Measurements from ENCODE around the gene ARIH2.

The ARIH2 gene

DNA sequence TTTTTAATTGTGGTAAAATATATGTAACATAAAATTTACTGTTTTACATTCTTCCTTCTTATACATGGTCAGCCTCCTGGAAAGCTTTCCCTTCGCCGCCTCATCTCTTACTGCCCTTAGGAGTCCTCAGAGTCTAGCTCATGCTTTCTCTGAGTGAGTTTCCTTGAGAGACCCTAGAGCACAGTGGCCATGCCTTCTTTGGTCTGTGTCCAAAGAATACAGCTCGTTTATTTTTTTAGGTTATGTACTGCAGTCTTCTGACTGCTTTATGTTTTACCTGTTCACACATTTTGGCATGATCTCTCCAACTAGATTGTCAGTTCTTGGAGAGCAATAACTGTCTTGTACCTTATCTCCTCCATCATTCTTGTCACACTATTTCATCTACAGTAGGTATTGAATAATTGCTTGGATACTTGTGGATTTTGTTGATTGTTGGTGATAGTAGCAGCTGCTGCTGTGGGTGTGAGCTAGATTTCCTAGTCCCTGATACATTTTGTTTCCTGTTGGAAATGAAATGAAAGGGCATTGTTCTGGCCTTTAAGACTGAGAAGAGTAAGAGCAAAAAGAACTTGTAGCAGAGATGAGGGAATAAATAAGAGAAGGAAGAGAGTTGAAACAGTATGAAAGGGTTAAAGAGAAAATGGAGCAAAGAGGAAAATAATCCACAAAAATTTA is 10.9 kb downstream of the ARIH2 start:
- no peak for DNase-seq (ENCODE audit: low spot score)

DNA sequence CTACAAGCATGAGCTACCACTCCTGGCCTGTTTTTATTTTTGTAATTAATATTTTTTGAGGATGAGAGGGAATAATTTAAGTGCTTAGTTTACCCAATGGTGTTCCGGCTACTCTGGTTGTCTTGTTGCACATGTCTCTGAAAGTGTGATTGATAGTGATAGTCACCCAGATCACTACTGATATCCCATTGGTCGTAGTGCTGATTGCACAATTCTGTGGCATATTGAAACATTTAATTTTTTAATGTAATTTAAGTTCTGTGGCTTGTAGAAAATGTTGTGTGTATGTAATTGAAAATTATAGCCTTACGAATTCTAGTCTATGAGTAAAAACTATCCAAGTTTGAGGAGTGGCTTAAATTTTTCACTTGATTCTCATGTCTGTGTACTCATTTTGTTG is 11.9 kb downstream of the ARIH2 start:
- DNase-seq (ENCODE audit: low spot score), result no peak

DNA sequence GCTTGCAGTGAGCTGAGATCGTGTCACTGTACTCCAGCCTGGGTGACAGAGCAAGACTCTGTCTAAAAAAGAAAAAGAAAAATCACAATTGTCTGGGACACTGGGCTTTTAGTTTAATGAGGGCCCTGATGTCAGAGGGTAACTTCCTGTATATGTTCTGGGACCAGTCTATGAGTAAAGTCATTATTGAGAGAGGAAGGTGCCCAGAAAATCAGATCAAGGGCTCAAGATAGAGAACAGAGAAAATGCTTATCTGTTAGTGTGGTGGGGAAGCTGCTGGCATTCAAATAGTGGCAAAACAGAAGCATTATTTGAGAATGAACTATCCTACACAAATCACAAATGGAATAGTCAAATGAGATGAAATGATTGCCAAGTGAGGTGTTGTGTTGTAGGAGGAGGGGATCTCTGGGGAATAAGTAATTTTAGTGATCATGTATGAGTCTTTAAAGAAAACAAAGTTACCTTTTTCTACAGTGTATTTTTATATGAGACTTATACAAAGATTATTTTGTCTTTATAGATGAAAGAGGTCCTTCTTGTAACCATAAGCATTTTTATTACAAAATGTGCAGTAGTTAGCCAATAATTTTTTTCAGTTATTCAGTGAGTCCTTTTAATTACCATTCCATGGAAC is 13.4 kb downstream of the ARIH2 start:
- no peak for DNase-seq (ENCODE audit: low spot score)

DNA sequence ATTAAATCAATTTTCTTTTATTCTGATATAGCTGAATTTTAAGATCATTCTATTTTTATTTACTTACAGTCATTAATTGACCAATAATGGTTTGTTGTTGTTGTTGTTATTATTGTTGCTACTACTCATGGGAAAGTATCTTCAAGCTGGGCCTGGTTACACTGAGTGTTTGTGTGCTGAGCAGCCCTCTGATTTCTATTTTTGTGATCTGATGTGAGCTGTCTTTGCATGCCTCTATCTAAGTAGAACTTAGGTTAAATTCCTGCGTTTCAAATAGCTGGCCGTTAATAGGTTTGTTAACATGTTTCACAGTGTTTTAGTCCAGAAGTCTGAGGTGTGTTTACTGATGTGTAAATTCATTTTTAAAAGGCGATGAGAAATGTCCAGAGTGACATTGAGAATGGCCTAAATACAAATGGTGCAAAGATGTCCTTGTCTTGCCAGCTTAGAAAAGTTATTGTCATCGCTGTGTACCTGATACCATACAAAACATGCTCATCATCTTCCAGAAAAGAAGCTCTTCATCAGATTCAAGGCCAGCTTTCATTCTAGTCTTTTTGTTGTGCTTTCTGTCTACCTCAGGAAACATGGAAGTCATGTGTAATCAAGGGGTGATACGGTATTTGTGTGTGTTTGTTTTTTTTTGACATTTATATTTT is 15.8 kb downstream of the ARIH2 start:
- no peak for DNase-seq (ENCODE audit: low spot score)

DNA sequence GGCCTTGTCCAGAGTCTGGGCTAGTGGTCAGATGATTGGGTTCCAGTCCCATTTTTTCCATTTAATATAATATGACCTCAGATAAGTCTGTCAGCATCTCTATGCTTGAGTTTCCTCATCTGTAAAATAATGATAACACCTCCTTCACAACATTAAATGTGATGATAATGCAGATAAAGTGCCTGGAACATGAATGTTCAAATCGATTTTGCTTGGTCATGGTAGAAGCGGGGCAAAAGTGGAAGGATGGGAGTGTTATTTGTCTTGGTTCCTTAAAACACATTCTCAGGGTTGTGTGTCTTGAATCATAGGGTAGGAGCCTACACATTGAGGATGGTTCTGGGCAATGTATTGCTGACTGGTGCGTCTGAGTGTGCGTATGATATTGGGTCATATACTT is 16.9 kb downstream of the ARIH2 start:
- no peak for DNase-seq (ENCODE audit: low spot score)

DNA sequence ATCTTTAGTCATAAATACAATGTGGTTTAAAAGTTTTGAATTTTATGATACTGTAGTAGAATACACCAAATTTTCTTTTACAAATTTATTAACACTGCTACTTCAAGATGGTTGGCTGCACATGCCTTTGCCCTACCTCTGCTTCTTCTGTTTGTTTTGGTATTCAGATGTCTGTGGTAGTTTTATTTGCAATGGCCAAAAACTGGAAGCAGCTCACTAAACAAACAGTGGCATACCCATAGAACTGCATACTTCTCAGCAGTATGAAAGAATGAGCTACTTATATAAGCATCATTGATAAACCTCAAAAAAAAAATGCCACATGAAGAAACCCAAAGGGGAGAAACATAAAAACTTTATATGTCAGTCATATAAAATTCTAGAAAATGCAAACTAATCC is 19.5 kb downstream of the ARIH2 start:
- no peak for DNase-seq (ENCODE audit: low spot score)

DNA sequence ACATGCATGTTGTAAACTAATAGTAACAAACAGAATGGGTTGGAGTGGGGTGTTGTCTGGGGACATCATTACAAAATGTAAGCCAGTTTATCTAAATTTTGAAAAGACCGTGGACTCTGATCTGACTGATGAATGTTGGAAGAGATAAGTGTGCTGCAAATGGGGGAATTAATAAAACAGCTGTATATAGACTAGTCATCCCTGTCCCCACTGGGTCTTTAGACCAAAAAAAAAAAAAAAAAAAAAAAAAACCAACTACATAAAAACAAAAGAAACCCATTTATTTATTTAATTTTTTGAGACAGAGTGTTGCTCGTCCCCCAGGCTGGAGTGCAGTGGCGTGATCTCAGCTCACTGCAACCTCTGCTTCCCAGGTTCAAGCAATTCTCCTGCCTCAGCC is 20.0 kb downstream of the ARIH2 start:
- DNase-seq (ENCODE audit: low spot score), result no peak

DNA sequence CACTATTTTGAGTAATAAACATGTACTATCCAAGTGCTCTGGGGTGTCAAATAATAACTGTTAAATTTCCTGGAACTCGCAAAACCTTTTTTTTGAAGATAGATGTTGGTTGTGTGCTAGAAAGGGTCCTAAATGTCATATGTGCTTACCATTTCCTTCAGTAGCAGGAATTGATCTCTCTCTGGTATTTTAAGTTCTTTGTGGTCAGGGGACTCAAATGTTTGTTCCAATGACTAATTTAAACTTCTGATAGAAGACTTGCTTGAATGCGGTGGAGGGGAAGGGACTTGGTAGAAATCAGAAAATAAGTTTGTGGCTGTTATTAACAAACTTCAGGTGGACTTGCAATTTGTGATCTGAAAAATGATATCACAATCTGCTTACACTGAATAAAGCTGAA is 26.8 kb downstream of the ARIH2 start:
- no peak for DNase-seq (ENCODE audit: low spot score)

DNA sequence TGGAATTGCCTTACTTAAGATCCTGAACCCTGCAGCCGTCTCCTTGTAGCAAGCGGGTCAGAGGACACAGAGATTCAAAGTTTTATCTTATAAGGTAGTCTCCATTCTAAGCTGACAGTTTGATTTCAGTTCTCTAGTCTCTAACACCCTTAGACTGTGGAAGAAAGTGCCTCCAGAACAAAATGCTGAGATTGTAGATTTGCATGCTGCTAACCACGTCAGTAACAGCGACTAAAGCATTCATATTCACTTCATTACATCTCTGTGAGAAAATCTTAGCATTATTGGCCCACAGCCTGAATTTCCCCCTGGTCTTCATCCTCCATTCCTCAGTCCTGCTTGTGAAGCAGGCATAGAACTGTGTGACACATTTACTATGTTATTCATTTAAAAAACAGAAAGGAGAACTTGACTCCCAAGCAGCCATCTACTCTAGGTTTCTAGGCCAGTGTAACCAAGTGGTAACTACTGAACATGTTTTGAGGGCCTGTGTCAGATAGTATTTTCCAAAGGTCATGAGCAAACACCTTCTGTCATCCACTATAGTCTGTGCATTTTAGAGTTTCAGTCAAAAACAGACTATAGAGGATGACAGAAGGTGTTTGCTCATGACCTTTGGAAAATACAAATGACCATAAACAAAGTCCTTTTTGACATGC is 27.4 kb downstream of the ARIH2 start:
- no peak for DNase-seq (ENCODE audit: low spot score)

DNA sequence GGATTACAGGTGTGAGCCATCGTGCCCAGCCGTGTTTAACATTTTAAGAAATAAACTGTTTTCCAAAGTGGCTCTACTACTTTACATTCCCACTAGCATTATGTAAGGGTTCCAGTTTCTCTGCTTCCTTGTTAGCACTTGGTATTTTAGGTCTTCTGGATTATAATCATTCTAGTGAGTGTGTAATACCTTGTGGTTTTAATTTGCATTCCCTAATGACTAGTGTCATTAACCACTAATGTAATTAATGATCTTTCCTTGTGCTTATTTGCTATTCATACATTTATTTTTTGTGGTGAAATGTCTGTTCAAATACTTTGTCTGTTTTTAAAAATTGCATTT is 30.7 kb downstream of the ARIH2 start:
- DNase-seq (ENCODE audit: low spot score), result no peak

DNA sequence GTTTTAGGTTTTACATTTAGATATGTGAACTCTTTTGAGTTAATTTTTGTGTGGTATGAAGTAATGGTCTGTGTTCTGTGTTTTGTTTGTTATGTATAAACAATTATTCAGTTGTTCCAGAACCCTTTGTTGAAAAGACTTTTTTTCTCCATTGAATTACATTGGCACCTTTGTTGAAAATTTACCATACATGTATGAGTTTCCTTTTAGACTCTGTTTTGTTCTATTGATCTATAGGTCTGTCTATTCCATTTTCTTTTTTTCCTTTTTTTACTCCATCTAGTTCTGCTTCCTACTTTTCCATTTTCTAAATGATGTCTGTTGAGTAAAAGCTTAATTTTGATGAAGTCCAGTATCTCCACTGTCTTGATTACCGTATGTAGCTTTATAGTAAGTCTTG is 31.4 kb downstream of the ARIH2 start:
- DNase-seq (ENCODE audit: low spot score), result no peak

DNA sequence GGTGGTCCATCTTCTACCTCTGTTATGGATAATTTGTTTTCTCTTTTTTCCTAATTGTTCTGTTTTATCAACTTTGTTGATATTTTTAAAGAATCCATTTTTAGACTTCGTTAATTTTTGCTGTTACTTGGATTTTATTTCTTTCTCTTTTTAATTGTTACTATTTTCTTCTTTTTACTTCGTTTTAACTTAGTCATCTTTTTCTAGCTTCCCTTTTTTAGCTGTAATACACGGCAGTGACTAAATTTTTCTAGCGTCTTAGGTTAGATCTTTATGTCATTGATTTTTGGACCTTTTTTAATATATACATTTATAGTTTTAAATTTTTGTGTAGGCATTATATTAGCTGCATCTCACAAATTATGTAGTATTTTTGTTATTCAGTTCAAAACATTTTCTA is 33.1 kb downstream of the ARIH2 start:
- no peak for DNase-seq (ENCODE audit: low spot score)

DNA sequence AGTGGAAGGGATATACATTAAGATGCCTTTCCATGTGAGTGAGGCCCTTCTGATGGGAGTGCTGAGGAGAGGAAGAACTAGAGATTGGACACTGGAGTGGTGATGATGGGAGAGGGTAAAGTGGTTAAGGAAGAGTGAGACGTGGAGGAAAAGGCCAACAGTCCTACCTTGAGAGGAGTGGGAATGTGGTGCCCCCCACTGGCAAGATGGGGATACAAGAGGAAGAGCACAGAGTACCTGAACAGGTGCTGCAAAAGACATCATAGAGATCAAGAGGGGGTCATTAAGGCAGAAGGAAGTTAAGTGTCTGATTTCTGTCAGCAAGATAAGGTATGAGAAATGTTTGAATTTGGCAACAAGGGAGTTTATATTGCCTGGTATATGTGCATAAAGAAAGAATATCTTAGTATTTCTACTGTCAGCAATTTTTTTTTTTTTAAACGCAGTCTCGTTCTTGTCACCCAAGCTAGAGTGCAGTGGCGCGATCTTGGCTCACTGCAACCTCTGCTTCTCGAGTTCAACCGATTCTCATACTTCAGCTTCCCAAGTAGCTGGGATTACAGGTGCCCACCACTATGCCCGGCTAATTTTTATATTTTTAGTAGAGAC is 34.0 kb downstream of the ARIH2 start:
- no peak for DNase-seq (ENCODE audit: low spot score)

DNA sequence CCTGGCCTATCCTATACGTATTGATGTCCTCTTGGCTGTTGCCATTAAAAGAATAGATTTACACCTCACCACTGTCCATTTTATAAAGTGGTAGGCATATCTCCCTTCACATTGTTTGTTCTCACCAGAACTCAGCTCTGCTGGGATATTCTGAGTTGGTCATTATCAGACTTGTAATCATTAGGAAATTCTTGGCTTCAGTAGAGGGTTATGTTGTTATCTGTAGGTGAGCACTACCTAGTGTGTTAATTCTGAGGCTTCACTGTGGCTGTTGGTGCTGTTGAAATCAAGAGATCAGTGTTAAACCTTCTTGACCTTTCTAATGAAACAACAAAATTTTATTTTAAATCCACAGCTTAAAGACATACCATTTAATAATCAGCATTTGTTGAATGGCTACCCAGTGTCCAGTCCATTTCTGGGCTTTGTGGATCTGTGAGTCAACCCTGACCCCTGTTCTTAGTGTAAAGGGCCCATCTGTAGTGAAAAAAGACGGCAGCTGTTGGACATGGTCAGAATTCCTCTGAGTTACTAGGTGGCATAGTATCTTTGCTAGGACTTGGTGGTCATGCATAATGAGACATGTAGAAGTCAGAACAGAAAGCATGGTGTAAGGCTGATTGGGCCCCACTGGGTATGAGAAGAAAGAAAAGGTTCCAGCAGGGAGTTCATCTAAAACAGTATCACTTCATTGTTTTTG is 38.5 kb downstream of the ARIH2 start:
- no peak for DNase-seq (ENCODE audit: low spot score)

DNA sequence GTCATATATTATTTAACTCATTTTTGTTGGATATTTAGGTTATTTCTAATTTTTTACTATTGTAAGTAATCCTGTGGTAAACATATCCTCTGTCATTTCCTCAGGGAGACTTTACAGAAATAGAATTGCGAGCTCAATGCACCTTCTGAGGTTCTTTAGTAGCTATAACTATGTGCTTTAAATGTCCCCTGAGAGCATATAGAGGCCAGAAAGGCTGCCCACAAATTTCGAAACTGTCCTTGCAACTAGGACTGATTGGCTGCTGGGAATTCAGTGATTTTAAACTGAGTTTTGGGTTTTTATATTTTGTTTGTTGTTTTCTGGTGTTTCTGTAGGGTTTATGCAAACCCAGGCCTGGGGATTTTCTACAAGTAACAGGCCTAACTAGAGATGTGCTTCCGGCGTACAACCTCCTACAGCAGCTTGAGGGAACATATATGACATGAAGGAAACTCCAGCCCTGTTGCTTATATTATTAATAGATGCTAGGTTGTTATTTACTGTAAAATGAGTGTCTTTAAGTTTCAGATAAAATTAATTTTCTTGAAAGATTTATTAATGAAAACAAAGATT is 42.3 kb downstream of the ARIH2 start:
- DNase-seq (ENCODE audit: low spot score), result no peak

DNA sequence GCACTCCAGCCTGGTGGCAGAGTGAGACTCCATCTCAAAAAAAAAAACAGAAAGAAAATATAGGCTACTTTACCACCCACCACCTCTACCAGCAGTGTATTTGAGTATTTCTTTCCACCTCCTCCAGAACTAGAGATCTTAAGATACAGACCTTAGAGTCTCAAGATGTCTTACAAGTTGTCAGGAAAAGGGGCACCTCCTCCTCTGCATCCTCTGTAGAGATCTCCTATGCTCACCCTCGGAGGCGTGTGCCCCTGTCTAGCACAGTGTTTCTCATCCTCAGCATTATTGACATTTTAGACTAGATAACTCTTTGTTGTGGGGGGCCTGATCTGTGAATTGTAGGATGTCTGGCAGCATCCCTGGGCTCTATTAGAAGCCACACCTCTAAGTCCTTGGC is 43.7 kb downstream of the ARIH2 start:
- DNase-seq (ENCODE audit: low spot score), result no peak

DNA sequence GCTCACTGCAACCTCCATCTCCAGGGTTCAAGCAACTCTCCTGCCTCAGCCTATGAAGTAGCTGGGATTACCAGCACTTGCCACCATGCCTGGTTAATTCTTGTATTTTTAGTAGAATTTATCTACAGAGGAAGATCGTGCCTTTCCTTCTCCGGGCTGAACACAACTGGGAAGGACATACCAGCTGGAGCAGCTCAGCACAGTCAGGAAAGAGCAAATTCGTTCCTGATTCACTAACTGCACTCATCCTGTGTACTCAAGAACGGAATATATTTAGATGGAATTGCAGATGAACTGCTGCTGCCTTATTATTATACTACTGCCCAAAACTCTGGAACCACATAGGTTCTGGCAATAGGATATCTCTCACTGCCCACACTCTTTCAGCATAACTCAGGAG is 44.3 kb downstream of the ARIH2 start:
- DNase-seq (ENCODE audit: low spot score), result no peak

DNA sequence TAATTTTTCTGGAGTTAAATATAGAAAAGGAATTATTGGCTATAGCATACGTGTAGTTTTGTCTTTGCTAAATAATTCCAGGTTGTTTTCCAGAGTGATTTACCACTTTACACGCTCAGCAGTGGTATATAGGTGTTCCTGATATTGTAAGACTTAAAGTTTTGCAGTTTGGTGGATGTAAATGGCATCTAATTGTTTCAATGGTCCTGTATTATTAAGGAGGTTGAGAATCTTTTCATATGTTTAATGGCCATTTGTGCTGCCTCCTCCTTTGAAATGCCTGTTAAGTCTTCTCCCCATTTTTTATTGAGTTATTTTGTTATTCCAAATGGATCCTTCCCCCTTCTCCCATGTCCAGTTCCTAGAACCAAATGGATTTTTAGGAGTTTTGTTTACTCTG is 44.9 kb downstream of the ARIH2 start:
- DNase-seq (ENCODE audit: low spot score), result no peak

DNA sequence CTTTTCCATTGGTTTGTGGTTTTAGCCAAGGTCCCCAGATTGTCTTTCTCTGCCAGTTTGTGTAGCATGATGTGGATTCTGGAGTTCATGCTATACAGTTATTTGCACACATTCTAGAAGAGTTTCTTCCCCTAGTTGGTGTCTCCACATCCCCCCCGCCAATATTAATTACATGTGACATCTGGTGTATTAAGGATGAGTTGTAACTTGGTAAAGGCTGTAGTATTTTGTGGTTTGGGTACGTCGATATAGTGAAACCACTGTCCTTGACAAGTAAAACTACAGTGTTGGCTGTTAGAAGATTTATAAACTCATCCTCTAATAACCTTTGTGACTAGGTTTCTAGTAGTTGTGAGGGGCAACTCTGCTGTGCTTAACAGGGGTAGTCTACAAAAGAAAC is 47.7 kb downstream of the ARIH2 start:
- no peak for DNase-seq (ENCODE audit: low spot score)

DNA sequence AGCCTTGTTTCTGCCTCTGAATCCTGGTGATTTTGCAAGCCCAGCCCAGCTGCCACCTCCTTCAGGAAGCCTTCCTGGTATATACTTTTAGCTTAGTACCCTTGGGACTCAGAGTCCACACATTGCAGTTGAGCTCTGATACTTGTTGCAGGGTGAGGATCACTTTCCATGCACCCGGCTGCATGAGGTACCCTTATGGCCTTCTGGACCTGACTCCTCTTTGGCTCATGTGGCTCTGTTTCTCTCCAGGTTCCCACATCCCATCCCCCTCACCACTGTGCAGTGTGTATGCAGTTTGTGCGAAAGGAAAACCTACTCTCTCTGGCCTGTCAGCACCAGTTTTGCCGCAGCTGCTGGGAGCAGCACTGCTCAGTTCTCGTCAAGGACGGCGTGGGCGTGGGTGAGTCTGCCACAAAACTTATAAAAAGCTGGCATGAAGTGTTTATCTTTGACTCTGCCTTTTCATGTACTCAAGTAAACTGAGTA is 48.3 kb downstream of the ARIH2 start:
- DNase-seq (ENCODE audit: low spot score), result no peak

DNA sequence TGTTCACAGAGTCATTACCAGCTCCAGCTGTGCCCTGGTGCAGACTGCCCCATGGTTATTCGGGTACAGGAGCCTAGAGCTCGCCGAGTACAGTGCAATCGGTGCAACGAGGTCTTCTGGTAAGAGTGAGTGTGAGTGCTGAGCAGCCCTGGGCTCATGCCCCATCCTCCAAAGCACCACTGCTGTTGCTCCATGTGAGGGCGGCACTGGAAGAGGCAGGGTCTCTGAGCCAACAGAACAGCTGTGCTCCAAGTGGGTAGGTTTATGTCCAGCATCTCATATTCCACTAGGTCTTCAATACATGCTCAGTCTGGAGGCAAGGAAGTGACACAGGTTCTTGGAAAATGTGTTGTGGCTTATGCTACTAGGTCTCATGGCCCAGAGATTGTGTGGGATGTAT is 51.9 kb downstream of the ARIH2 start:
- no peak for DNase-seq (ENCODE audit: low spot score)

Data from HuH-7.5 (cell line).